ENCODE data around the gene NLRC4.

The NLRC4 gene

DNA sequence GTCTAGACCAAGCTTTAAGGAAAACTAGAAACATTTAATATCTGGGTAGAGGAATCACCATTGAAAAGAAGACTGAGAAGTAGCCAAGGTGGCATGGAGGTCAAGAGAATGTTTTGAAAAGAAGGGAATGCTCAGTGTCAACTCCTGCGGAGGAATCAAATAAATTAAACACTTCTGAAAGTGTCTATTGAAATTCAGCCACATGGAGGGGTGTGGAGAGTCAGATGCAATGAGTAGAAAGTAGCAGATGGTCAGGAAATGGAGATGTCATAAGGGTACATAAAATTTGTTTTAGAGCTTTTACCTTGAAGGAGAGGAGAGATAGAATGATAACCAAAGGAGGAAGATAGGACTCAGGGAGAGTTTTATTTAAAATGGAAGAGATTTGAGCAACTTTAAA, 35.1 kb downstream of the NLRC4 start:
- TF ChIP-seq, protein P1, sequence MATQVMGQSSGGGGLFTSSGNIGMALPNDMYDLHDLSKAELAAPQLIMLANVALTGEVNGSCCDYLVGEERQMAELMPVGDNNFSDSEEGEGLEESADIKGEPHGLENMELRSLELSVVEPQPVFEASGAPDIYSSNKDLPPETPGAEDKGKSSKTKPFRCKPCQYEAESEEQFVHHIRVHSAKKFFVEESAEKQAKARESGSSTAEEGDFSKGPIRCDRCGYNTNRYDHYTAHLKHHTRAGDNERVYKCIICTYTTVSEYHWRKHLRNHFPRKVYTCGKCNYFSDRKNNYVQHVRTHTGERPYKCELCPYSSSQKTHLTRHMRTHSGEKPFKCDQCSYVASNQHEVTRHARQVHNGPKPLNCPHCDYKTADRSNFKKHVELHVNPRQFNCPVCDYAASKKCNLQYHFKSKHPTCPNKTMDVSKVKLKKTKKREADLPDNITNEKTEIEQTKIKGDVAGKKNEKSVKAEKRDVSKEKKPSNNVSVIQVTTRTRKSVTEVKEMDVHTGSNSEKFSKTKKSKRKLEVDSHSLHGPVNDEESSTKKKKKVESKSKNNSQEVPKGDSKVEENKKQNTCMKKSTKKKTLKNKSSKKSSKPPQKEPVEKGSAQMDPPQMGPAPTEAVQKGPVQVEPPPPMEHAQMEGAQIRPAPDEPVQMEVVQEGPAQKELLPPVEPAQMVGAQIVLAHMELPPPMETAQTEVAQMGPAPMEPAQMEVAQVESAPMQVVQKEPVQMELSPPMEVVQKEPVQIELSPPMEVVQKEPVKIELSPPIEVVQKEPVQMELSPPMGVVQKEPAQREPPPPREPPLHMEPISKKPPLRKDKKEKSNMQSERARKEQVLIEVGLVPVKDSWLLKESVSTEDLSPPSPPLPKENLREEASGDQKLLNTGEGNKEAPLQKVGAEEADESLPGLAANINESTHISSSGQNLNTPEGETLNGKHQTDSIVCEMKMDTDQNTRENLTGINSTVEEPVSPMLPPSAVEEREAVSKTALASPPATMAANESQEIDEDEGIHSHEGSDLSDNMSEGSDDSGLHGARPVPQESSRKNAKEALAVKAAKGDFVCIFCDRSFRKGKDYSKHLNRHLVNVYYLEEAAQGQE (IDR thresholded peaks at IDR 0.05; ENCODE audit: insufficient read depth in 1 of 2, low read depth in 2 of 2, low read length in 2 of 2), result no peak
- TF ChIP-seq FOXP2 (optimal IDR thresholded peaks at IDR 0.05; ENCODE audit: borderline replicate concordance, extremely low read depth, extremely low read length, insufficient read depth) (no peak), TAF1 (IDR thresholded peaks at IDR 0.05; ENCODE audit: borderline replicate concordance, insufficient read depth, low read length) (no peak), POLR2AphosphoS5 (IDR thresholded peaks at IDR 0.05; ENCODE audit: low read depth, low read length) (no peak), SIN3A (IDR thresholded peaks at IDR 0.05; ENCODE audit: borderline replicate concordance, insufficient read depth, low read length) (no peak)

DNA sequence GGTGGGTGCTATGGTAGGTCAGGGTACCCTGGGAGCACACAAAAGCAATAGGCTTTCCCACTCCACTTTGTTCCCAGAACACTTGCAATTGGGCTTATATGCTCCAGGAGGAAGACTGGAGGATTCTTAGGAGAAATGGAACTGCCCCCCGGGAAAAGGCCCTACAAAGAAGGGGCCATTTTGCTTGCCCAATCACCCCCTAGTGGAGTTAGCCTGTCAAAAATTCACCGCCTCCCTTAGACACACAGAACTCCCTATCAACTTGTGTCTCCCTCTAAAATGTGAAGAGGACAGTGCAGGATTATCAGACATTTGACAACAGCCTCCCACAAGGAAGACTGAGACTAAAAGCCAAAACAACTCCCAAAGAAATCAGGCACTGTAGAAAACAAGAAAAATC, 36.5 kb downstream of the NLRC4 start:
- TF ChIP-seq, protein P1 (IDR thresholded peaks at IDR 0.05; ENCODE audit: insufficient read depth in 1 of 2, low read depth in 2 of 2, low read length in 2 of 2), result no peak

DNA sequence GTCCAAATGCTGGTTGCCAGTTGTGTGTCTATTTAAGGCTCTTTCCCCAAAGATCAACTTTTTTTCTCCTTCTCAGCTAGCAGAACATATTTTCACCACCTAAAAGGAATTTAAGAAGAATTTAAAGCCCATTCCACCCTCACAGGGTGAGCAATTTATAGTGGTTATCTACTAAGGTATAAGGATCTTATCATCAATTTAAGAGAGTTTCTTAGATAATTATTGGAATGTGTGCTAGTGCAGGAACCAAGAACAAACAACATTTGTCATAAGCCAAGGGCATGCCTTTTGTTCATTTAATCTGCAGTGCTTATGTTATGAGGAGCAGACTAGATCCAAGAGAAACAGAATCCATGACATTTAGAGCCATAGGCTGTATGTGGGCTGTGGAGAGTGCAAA, 37.2 kb downstream of the NLRC4 start:
- TF ChIP-seq, protein P1 (IDR thresholded peaks at IDR 0.05; ENCODE audit: insufficient read depth in 1 of 2, low read depth in 2 of 2, low read length in 2 of 2), result no peak
- TF ChIP-seq TAF1 (IDR thresholded peaks at IDR 0.05; ENCODE audit: borderline replicate concordance, insufficient read depth, low read length) (no peak), POLR2AphosphoS5 (IDR thresholded peaks at IDR 0.05; ENCODE audit: low read depth, low read length) (no peak), FOXP2 (optimal IDR thresholded peaks at IDR 0.05; ENCODE audit: borderline replicate concordance, extremely low read depth, extremely low read length, insufficient read depth) (no peak), SIN3A (IDR thresholded peaks at IDR 0.05; ENCODE audit: borderline replicate concordance, insufficient read depth, low read length) (no peak)

DNA sequence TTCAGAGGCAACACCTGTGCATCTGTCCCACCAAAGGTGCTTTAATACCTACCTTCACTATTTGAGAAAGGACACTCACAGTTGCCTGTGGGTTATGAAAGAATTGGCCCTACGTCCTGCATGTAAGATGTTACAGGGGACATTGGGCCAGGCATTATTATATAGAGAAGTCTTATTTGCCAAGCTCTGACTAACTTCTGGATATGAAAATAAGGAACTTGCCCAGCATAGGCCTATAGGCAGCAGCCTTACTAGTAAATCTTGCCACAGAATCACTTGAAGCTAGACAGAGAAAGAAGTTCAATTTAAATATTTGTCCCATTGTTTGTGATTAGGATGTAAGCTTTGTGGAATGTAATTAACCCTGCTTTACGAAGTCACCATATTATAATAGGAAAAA, 41.7 kb downstream of the NLRC4 start:
- TF ChIP-seq SIN3A (IDR thresholded peaks at IDR 0.05; ENCODE audit: borderline replicate concordance, insufficient read depth, low read length) (no peak), TAF1 (IDR thresholded peaks at IDR 0.05; ENCODE audit: borderline replicate concordance, insufficient read depth, low read length) (no peak), FOXP2 (optimal IDR thresholded peaks at IDR 0.05; ENCODE audit: borderline replicate concordance, extremely low read depth, extremely low read length, insufficient read depth) (no peak), POLR2AphosphoS5 (IDR thresholded peaks at IDR 0.05; ENCODE audit: low read depth, low read length) (no peak)
- TF ChIP-seq, protein P1 (IDR thresholded peaks at IDR 0.05; ENCODE audit: insufficient read depth in 1 of 2, low read depth in 2 of 2, low read length in 2 of 2), result no peak

DNA sequence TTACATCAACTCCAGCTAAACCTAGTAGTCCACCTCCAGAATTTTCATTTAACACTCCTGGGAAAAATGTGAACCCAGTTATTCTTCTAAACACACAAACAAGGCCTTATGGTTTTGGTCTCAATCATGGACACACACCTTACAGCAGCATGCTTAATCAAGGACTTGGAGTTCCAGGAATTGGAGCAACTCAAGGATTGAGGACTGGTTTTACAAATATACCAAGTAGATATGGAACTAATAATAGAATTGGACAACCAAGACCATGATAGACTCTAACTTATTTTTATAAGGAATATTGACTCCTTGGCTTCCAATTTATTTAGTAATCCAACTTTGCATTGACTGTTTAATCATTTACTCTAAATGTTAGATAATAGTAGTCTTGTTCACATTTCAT, 44.2 kb downstream of the NLRC4 start:
- no peak for TF ChIP-seq FOXP2 (optimal IDR thresholded peaks at IDR 0.05; ENCODE audit: borderline replicate concordance, extremely low read depth, extremely low read length, insufficient read depth)
- TF ChIP-seq, protein P1 (IDR thresholded peaks at IDR 0.05; ENCODE audit: insufficient read depth in 1 of 2, low read depth in 2 of 2, low read length in 2 of 2), result no peak
- no peak for TF ChIP-seq POLR2AphosphoS5 (IDR thresholded peaks at IDR 0.05; ENCODE audit: low read depth, low read length)
- TF ChIP-seq SIN3A (IDR thresholded peaks at IDR 0.05; ENCODE audit: borderline replicate concordance, insufficient read depth, low read length), result no peak
- TF ChIP-seq TAF1 (IDR thresholded peaks at IDR 0.05; ENCODE audit: borderline replicate concordance, insufficient read depth, low read length), result no peak
